NCI-H2029 treated with DMSO at 0.1 percent for 48 hours (cell line): ENCODE data around the gene FAP.

ENCODE experiments used
- DNase-seq: peaks from one replicate; lab custom pipeline; 2025; lab: John Stamatoyannopoulos, UW

The FAP gene

DNA sequence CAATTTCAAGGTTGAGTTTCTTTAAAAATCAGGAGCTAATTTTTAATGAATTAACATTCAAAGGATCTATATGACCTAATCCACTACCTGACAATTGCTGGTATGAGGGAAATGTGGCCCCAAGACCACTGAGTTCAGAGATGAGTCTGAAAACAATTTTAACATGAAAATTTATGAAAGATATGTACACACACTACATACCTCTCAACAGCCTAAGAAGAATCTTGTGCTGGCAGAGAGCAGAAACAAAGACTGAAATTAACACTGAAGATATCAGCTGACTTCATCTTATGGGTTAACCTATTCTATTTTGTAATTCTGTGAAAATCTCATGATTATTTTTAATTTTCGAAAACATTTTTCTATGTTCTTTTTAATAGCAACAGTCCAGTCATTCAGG is 1.7 kb downstream of the FAP start:
- DNase-seq: no peak

DNA sequence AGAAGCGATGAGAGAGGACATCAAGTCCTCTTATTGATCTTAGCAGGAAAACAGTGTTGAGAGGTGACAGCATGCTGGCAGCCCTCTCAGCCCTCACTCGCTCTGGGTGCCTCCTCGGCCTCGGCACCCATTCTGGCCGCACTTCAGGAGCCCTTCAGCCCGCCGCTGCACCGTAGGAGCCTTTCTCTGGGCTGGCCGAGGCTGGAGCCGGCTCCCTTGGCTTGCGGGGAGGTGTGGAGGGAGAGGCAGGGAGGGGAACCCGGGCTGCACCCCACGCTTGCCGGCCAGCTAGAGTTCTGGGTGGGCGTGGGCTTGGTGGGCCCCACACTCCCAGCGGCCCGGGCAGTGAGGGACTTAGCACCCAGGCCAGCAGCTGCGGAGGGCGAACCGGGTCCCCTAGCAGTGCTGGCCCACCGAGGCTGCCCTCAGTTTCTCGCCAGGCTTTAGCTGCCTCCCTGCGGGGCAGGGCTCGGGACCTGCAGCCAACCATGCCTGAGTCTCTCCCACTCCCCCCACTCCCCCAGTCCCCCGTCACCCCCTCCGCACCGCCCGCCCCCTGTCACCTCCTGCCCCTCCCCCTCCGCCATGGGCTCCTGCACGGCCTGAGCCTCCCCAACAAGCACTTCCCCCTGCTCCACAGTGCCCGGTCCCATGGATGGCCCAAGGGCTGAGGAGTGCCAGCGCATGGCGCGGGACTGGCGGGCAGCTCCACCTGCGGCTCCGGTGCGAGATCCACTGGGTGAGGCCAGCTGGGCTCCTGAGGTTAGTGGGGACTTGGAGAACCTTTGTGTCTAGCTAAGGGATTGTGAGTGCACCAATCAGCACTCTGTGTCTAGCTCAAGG is 8.4 kb downstream of the FAP start:
- no peak for DNase-seq

DNA sequence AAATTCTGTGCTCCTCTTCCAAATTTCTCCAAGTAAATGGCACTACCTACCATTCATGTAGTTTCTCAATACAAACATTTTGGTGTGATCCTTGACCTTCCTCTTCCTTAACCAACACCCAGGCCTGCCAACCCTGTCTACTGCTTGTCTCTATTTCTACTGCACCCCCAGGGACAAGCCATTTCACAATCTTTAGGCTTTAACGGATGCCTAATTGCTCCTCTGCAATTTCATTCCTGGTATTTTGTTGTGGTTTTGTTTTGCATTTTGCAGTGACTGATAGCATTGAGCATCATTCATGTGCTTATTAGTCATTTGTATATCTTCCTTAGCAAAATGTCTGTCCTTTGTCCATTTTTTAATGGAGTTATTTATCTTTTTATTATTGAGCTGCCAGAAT is 10.0 kb downstream of the FAP start:
- no peak for DNase-seq

DNA sequence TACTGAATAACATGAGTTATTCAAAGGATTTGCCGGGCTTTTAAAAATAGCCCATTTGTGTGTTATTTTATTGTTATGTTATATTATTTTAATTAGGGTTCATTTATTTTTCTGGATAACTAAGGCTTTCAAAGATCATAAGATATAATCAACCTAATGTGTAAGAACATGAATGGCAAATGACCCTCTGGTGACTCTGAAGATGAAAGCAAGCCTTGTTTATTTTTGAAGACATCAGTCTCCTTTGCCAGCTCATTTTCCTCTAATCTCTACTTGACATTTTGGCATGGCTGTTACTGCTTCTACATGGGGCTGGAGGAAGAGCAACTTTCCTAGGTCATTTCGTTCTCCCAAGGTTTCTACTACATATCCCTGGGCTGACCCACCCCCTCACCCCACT is 10.6 kb downstream of the FAP start:
- no peak for DNase-seq

DNA sequence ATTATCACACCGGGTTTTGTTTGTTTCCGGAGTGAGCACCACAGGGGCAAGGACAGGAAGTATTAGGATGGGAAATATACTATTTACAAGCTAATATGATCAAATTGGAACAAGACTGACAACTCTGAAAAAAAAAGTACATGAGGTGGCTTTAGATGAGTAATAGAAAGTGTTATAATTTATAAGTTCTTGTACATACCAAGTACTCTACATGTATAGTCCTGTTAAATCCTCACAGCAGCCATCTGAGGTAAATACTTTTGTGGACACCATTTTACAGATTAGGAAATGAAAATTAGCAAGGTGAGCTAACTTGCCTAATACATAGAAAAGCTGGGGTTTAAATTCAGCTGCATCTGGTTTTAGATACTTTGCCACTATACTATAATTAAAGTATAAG is 11.2 kb downstream of the FAP start:
- no peak for DNase-seq

DNA sequence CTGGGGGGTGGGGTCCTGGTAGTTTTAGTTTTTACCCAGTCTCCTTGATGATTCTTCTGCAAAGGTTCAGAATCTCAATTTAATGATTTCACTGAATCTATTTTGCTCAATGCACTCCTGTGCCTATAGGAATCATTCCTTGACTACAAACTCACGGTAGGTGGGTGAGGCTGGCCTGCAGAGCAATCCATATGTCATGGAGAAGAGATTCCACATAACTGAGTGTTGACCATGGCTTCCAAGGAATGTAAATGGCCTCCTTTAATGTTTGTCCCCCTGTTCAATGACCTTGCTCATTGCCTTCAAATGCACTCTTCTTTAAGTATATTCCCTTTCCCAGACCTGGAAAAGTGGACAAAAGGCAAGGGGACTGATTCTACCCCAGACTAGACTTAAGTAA is 12.5 kb downstream of the FAP start:
- DNase-seq: no peak

DNA sequence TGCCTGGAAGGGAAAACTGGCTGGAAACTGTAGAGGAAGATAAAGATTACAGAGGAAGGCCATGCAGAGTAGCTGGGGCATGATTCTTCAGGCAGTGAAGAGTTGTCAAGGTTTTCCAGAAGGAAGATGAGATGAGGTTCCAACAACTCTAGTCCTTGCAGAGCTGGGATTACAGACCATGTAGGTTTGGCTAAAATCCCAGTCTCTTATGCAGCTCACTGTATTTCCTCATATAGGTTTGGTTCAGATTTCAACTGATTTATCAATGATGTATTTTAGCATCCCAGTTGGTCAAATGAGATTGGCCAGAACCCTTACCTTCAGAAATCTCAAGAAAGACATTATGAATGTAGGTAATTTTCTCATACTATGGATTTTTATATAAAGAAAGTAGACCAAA is 16.4 kb downstream of the FAP start:
- DNase-seq: no peak

DNA sequence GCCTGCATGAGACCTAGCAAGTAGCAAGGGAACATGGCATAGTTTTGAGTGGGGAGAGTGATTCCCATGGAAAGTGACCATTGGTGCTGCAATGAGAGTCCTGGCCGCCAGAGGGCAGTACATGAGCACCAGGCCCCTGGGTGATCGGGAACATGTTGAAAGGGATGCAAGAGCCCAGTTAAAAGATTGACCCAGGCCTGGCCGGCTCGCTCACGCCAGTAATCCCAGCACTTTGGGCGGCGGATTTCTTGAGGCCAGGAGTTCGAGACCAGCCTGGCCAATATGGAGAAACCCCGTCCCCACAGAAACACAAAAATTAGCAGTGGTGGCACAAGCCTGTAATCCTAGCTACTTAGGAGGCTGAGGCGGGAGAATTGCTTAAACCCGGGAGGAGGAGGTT is 22.2 kb downstream of the FAP start:
- DNase-seq: no peak

DNA sequence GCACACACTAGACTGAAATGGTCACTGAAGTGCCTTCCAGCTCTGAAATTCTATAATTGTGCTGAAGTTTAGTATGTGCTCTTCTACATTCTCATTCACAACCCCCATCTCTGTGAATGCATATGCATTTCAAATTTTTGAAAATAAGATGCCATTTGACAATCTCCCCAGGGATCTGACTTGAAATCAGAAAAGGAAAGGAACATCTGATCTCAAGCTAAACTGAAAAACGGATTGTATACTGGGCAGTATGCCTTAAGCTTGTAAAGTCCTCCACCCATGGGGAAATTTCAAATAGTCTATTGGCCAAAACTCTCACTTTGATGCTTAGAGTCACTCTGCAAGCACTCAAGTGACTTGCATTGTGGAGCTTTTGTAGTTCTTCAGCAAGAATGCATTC is 22.9 kb downstream of the FAP start:
- no peak for DNase-seq

DNA sequence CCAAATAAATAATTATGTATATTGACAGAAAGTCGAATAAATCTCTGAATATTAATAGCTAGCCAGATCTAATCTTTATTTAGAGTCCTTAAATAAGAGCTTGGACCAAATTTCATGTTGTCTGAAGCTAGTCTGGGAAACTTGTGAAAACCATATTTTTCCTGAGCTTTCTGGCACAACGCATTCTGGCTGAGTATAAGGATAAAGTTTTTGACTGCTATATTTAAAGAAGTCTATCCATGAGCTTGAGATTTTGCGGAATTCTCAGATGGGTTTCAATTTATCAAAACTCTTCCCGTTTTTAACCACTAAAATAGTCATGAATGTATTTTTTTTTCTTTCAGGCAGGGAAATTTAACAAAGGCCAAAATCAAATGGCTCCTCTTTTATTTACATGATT is 23.8 kb downstream of the FAP start:
- no peak for DNase-seq

DNA sequence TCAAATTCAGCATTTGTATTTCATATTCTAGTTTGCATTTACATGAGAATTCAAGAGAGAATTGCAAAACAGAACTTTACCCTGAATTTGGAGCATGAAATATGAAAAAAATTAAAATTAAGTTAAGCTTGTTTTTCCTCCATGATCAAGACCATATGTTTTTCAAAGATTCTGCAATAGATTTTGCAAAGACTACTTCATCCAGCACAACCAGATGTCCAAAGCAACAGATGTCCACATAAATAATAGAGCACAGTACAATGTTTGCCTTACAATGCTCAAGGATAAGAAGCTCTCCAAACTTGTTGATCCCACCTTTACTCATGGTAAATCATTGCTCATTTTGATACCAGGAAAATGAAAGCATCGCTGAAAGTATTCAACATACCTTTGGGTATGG is 25.6 kb downstream of the FAP start:
- no peak for DNase-seq

DNA sequence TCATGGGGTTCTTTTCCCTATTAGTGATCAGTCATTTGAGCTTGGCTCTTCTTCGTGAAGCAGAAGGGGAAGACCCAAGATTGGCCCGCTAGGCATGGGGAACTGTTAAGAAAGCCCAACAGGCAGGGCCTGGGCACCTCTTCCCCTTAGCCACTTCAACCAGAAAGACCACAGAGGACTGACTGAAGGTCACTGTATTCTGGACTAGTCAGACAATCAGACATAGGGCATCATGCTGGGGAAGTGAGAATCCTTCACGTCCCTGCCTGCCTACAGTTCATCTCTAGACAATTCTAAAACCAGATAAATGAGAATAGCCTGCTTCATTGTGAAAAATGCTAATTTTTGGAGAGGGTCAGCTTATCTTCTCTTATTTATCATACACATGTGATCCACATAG is 28.1 kb downstream of the FAP start:
- no peak for DNase-seq

DNA sequence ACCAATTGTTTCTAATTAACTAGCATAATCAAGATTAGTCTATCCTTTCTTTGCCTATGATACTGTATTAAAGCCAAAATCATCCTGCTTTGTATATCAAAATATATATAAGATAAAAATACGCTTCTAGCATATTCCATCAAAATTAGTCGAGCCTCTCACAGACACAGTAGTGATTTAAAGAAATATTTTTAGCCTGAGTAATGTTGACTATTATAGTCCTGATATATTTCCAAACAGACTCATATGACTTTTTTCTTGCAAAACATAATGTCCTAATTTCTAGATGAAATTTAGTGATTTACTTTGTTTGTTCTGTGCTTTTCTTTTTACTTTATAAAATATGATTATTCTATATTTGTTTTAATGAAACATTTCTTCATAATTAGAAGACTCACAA is 30.9 kb downstream of the FAP start:
- DNase-seq: no peak

DNA sequence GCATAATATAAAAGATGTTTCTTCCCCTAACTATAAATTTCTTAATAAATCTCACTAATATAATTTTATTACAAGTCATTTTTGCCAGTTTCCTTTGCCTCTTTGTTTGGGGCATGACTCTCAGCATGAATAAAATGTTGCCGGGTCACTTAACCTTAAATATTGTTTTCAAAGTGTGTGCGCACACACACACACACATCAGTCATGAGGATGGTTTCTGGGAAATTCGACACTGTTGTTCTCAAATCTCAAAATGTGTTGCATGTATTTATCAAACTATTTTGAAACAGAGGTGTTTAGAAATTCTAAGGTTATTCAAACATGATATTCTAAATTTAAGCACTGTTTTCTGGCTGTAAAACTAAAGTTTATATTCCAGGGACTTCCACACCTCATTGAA is 31.5 kb downstream of the FAP start:
- no peak for DNase-seq

DNA sequence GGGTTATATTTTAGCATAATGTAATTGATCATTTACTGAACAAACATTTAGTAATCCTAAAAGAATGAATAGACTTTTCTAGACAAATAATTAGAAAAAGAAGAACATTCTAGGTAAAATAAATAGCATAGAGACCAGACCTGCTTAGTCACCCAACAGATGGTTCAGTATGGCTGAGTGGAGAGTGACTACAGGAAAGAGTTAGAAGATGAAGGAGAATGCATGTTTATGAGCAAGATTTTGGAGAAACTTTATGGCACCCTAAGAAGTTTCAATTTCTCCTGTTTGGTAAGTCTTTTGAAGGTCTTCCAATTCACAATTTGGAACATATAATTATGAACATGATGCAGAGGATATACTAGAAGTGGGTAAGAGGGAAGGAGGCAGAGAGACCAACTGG is 32.9 kb downstream of the FAP start:
- no peak for DNase-seq

DNA sequence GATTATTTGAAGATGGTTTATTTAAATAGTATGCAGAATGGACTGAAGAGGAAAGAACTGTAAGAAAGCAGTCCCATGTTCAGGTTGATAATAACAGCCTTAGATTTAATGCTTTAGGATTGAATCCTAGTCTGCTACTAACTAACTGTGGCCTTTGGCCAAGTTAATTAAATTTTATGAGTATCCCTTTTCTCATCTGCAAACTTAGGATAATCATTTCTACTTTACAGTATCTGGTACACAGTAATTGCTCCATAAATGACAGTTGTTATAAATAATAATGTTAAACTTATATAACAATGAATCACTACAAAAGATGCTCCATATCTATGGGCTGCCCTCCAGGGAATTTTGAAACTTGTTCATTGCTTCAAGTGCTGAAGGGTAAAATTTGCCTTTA is 41.0 kb downstream of the FAP start:
- no peak for DNase-seq

DNA sequence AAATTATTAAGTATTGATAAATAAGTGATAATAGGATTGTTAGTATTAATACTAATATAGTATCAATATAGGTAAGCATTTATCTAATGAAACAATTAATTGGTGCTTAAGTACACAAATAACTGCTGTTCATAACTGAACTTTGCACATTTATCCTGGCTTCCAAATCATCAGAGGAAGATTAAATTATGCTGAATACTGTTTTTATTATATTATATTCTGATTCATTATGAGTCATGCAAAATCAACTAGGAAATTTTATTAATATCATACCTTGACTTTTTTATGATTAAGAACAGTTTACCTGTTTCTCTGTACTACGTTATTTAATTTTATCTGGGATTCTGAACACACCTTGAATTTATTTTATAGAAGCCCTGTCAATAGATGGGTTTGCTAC is 42.6 kb downstream of the FAP start:
- no peak for DNase-seq

DNA sequence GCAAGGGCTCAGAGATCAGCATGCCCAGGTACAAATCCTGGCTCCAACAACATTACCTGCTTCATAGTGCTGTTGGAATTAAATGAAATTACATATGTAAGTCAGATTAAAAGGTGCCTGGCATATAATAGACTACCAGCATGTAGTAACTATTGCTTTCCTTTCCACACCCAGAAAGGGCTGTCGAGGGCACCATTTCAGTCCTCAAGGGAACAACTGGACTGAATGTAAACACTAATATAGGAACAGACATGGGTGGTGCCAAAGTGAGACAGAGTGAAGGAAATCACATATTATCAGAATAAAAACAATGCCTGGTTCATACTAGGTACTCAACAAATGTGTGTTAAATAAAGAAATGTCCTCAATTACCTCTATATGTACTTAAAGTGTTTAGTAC is 43.3 kb downstream of the FAP start:
- DNase-seq: no peak

DNA sequence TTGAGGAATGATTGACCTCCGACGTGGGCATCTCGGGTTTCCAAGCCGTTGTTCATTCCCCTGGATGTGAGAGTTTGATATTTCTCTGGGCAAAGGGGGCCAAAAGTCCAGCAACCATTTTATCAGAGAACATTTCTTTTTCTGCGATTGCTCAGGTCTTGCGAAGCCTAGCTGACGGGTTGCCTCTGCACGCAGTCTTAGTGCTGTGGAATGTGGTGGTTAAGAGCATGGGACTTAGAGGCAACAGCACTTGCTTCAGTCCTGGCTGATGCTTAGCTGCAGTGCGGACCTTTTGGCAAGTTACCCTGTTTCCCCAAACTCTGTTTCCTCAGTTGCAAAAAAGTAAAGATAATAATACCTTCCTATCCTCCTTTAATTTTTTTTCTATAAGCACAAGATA is 45.0 kb downstream of the FAP start:
- DNase-seq: no peak

DNA sequence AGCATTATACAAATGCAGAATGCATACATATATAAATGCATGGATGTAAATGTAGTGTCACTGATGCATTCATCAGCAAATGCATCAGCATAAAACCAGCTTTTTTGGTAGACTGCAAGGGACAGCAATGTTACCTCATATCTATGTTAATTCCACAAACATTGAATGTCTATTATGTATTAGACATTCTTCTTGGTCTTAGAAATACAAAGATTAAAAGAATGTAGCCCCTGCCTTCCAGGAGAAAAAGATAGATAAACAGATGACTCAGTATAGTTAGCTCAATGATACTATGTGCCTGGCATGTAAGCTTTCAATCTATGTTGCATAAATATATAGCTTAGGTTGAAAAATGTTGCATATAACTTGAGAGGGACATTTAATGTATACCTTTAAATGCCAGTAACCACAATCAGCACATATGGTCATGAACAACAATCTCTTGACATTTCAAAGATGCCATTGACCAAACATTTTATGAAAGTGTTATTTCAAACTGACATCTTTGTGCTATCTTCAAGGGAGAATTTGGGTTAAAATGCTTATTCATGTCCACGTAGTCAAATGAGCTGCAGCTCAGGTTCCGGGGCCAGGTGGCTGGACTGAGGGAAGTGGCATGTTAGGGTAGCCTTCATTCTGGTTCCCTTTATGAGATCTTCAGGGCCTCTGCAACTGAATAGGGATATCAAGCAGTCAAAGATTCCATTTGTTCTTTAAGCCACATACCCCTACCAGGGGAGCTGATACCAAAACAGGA is 46.0 kb downstream of the FAP start:
- DNase-seq: no peak

DNA sequence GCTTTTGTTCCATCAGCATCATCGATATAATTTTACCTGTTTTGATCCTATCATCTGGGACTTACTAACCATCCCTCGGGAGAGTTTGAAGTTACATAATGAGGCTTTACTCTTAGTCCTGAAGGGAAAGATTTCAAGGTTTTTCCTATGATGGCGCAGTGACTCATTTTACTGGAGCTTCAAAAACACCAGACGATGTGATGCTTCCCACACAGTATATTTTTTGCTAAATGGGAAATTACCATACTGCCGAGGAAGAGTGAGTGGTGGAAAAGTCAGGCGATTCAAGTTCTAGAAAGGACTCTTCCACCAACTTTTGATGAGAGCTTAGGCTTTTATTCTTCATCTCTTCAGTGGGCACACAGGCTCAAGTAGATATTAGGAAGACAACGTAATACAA is 46.6 kb downstream of the FAP start:
- no peak for DNase-seq

DNA sequence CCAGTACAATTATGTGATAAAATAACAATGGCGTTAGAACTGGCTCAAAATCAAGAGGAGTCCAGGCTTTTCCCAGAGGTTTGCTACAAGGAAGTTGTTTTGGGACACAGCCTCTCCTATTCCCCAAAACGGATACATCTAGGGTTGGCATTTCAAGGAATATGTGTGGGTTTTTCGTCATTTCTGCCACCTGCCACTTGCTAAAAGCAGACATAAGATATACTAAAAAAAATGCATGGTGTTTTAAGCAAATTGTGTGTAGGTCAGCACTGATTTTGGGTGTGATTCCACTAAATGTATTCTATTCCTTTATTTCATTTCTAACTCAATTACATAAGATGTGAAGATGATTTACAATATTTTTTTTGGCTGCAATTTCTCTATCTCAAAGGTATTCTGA is 54.8 kb downstream of the FAP start:
- DNase-seq: no peak

DNA sequence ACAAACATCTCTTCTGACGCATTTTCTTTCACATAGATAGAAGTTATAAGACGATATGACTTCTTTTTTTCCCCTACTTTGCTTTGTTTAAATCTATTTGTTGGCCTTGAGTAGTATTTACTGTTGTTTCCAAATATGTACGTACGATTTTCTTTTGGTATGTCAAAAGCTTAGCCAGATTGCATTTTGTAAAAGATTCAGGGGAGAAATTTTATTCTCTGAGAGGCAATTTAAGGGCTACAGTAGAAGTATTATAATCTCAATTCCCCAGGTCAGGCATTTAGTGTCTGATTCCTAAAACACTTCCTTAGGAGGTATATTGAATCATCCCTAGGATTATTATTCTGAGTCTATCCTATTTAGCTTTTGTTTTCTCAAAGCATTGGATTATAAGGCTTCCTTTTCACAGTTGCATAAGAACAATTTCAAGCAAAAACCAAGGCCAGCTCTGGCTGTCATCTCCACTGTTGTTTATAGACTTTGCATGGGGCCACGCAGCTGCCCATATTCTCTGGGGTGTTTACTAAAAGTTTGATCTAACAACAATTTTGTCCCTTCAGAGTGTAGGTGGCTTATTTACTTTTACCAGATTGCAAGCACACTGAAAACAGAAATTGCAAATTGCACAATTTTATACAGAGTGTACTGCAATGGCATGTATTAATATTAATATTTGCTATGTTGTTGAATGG is 57.6 kb downstream of the FAP start:
- no peak for DNase-seq
